Activated CD8-positive, alpha-beta T cell treated with anti-CD3 and anti-CD28 coated beads for 36 hours (primary cell): ENCODE measurements around the gene DIS3L2. TPM values are rescaled to one million over a fixed set of nuclear protein-coding genes. Genes with fewer than 3 reads are reported as not detected.

Experiments used
- ATAC-seq: fragments of 200-7000 bp; cut with Tn5 transposase; one replicate; pipeline ENCODE4 v1.10.0; 2021; ENCODE audit warnings: mild to moderate bottlenecking, moderate library complexity
- CTCF ChIA-PET: fragments of 350-600 bp; sonication (Branson Sonifier 250); formaldehyde crosslinking; loops from one replicate; lab custom pipeline; 2021; ENCODE audit warnings: antibody characterized with exemption; lab: Charles Lee
- POLR2A ChIA-PET: fragments of 350-600 bp; sonication (Branson Sonifier 250); formaldehyde crosslinking; loops from one replicate; lab custom pipeline; 2021; ENCODE audit warnings: antibody characterized with exemption; lab: Charles Lee
- DNase-seq: peaks from one replicate; pipeline ENCODE4 v3.0.0-alpha.2; 2020
- H3K27ac Mint-ChIP-seq: one replicate; pipeline ENCODE4 v1.8.0; 2021; ENCODE audit warnings: mild to moderate bottlenecking, mixed read lengths
- H3K27me3 Mint-ChIP-seq: one replicate; pipeline ENCODE4 v1.8.0; 2021; ENCODE audit warnings: mixed read lengths
- H3K36me3 Mint-ChIP-seq: one replicate; pipeline ENCODE4 v1.8.0; 2021; ENCODE audit warnings: low read depth, mixed read lengths
- H3K4me1 Mint-ChIP-seq: one replicate; pipeline ENCODE4 v1.8.0; 2021; ENCODE audit warnings: low read depth, mixed read lengths
- H3K4me3 Mint-ChIP-seq: one replicate; pipeline ENCODE4 v1.8.0; 2021; ENCODE audit warnings: mild to moderate bottlenecking, moderate library complexity, mixed read lengths
- H3K9me3 Mint-ChIP-seq: one replicate; pipeline ENCODE4 v1.8.0; 2021; ENCODE audit warnings: mixed read lengths
- intact Hi-C: fragments of 100-400 bp; cut with micrococcal nuclease; formaldehyde crosslinking; loops from one replicate; pipeline ENCODE4 v1.10.0; 2022
- total RNA-seq, 2 experiments: library from RNA; stranded (reverse); gene quantifications; one replicate each; pipeline ENCODE4 v1.2.3, GENCODE V29; 2021
- TF ChIP-seq, protein P1 (sequence below): fragments of 200-600 bp; IDR thresholded peaks from one replicate; pipeline ENCODE4 v1.8.0; 2022; ENCODE audit warnings: antibody characterized with exemption, mild to moderate bottlenecking

Gene DIS3L2
- total RNA-seq, 2 experiments from 2014 or later: 26.5 to 27.2 TPM

DNA sequence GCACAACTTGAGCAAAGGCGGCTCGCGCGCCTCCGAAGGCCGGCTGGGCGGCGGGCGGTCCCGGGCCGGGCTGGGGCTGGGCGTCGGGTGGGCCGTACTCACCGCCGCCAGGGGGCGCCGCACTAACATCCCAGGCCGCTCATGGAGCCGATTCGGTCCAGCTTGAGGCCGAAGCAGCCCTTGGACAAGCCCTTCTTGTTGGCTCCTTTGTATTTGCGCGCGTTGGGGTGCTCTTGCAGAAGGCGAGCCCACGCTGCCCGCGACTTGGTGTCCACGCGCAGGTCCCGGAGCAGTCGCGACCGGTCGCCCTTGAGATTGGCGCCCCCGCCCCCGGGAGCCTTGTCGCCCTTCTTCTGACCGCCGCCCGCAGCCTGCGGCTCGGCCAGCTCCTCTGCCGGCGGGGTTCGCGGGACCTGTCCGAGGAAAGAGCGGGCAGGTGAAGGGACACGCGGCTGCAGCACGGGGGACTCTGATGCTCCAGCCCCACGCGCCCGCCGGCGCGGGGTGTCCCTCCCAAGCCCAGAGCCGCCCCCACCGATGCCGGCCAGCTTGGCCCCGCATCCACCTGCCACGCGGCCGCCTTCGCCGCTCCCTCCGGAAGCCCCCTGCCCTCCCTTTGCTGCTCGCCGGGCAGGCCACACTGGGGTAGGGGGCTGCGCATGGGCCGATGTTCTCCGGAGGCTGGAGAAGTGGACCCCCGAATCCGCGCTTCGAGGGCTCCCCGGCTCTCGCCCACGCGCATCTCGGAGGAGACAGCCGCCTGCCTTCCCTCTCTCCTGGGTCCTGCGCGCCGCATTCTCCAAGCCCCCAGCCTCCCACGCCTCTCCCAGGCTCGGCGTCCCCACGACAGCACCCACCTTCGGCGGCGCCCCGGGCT is 36.0 kb upstream of the DIS3L2 start:
- ATAC-seq (peak; percentile 40), DNase-seq (peak; percentile 82)
- ChIA-PET CTCF (interaction anchor here (0.8 to 9.9 kb wide), 29 partner anchors 9 to 514 kb away, joined by 3 to 121 read pairs (median 4); no protein-coding TSS in a partner anchor), POLR2A (interaction anchor here (1.3 to 2.0 kb wide), 2 partner anchors 215 to 397 kb away, joined by 5 to 8 read pairs; no protein-coding TSS in a partner anchor)
- H3K36me3 Mint-ChIP-seq: no peaks in the 10 kb centered on the region
- intact Hi-C loops: loop anchor here (5.0 to 10.0 kb wide), 3 partner anchors 217 to 402 kb away; no protein-coding TSS in a partner anchor
- TF ChIP-seq, protein P1, sequence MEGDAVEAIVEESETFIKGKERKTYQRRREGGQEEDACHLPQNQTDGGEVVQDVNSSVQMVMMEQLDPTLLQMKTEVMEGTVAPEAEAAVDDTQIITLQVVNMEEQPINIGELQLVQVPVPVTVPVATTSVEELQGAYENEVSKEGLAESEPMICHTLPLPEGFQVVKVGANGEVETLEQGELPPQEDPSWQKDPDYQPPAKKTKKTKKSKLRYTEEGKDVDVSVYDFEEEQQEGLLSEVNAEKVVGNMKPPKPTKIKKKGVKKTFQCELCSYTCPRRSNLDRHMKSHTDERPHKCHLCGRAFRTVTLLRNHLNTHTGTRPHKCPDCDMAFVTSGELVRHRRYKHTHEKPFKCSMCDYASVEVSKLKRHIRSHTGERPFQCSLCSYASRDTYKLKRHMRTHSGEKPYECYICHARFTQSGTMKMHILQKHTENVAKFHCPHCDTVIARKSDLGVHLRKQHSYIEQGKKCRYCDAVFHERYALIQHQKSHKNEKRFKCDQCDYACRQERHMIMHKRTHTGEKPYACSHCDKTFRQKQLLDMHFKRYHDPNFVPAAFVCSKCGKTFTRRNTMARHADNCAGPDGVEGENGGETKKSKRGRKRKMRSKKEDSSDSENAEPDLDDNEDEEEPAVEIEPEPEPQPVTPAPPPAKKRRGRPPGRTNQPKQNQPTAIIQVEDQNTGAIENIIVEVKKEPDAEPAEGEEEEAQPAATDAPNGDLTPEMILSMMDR: peak; percentile 91
- no peak overlapping the region for H3K27ac Mint-ChIP-seq
- H3K27me3 Mint-ChIP-seq: peaks cover 42% of the 10 kb centered on the region
- H3K4me3 Mint-ChIP-seq: peak overlapping the region; percentile 70
- peaks cover 8% of the 10 kb centered on the region for H3K4me1 Mint-ChIP-seq
- H3K9me3 Mint-ChIP-seq: no peaks in the 10 kb centered on the region

DNA sequence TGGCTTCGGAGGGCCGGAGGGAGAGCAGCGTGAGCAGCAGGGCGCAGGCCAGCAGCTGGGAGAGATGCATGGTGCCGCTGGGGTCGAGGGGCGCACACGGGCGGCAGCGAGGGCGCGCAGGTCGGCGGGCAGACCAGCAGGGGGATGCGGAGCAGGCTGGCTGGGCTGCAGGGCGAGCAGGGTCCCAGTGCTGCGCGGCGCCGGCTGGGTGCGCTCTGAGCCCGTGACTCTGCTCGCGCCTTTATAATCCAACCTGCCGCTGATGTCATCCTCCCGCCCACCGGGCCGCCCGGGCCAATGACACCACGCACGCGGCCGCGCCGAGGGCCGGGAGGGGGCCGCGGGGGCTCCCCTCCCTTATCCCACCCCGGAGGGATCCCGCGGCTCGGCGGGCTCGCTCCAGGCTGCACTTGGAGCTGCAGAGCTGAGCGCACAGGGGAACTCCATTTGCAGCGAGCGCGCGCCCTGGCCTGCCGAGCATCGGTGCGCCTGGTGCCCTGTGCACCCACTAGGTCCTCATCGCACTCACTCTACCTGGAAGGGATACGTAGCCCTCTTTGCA is 35.3 kb upstream of the DIS3L2 start, which contains the start of gene NPPC:
Gene NPPC, minus strand, starts transcription at position 217 of the 562 bp plus-strand sequence. Its CDS starts 147 bp downstream, at position 70.
- POLR2A ChIA-PET: interaction anchor here (0.7 to 2.0 kb wide), 2 partner anchors 384 to 396 kb away, joined by 3 to 5 read pairs; no protein-coding TSS in a partner anchor
- peaks cover 8% of the 10 kb centered on the region for H3K4me1 Mint-ChIP-seq
- DNase-seq (peak; percentile 89), ATAC-seq (peak; percentile 91)
- intact Hi-C loops: loop anchor here (5.0 to 10.0 kb wide), 3 partner anchors 216 to 401 kb away; no protein-coding TSS in a partner anchor
- H3K9me3 Mint-ChIP-seq: no peaks in the 10 kb centered on the region
- CTCF ChIA-PET: interaction anchor here (0.7 to 9.9 kb wide), 22 partner anchors 9 to 514 kb away, joined by 3 to 121 read pairs (median 5); no protein-coding TSS in a partner anchor
- TF ChIP-seq, protein P1: peak; percentile 44
- no peak within 1 kb of the TSS for H3K27ac Mint-ChIP-seq
- peaks cover 42% of the 10 kb centered on the region for H3K27me3 Mint-ChIP-seq
- H3K4me3 Mint-ChIP-seq: peak within 1 kb of the TSS; percentile 70
- H3K36me3 Mint-ChIP-seq: no peaks in the 10 kb centered on the region

GRCh38 chr2:231926761-231927565 is 34.5 kb upstream of the DIS3L2 start:
- peaks cover 8% of the 10 kb centered on the region for H3K4me1 Mint-ChIP-seq
- intact Hi-C loops: loop anchor here (5.0 to 10.0 kb wide), 3 partner anchors 215 to 400 kb away; no protein-coding TSS in a partner anchor
- peak; percentile 26 for ATAC-seq
- no peak overlapping the region for H3K27ac Mint-ChIP-seq
- DNase-seq: peak; percentile 57
- peaks cover 42% of the 10 kb centered on the region for H3K27me3 Mint-ChIP-seq
- TF ChIP-seq, protein P1: no peak
- no peaks in the 10 kb centered on the region for H3K9me3 Mint-ChIP-seq
- CTCF ChIA-PET: interaction anchor here (0.7 to 9.9 kb wide), 11 partner anchors 8 to 513 kb away, joined by 3 to 121 read pairs (median 5); no protein-coding TSS in a partner anchor
- no peaks in the 10 kb centered on the region for H3K36me3 Mint-ChIP-seq
- POLR2A ChIA-PET: interaction anchor here (0.7 to 2.0 kb wide), 2 partner anchors 383 to 396 kb away, joined by 3 to 5 read pairs; no protein-coding TSS in a partner anchor
- peak overlapping the region; percentile 70 for H3K4me3 Mint-ChIP-seq

- ChIA-PET POLR2A (no interaction called here), CTCF (interaction anchor here (1.0 to 8.7 kb wide), 4 partner anchors 189 to 399 kb away, joined by 3 to 121 read pairs (median 40); no protein-coding TSS in a partner anchor)
- peaks cover 8% of the 10 kb centered on the region for H3K4me1 Mint-ChIP-seq
- H3K27me3 Mint-ChIP-seq: peaks cover 42% of the 10 kb centered on the region
- no peak for DNase-seq
- H3K9me3 Mint-ChIP-seq: no peaks in the 10 kb centered on the region
- H3K36me3 Mint-ChIP-seq: no peaks in the 10 kb centered on the region
- TF ChIP-seq, protein P1: no peak
- ATAC-seq: no peak
- no peak overlapping the region for H3K27ac Mint-ChIP-seq
- intact Hi-C loops: loop anchor here (5.0 to 10.0 kb wide), 3 partner anchors 215 to 400 kb away; no protein-coding TSS in a partner anchor
- peak overlapping the region; percentile 70 for H3K4me3 Mint-ChIP-seq
Measured at GRCh38 chr2:231927566-231927890, 34.0 kb upstream of the DIS3L2 start.
